H1 (cell line): ENCODE measurements around the gene TNKS2. TPM values are rescaled to one million over a fixed set of nuclear protein-coding genes. Genes with fewer than 3 reads are reported as not detected.

Experiments used
- CTCF ChIA-PET: fragments of 300-600 bp; sonication (Branson Sonifier 250); formaldehyde crosslinking; loops from one replicate; lab custom pipeline; 2021; ENCODE audit not compliant: partially characterized antibody; lab: Charles Lee
- POLR2A ChIA-PET: fragments of 300-600 bp; sonication (Branson Sonifier 250); formaldehyde crosslinking; loops from one replicate; lab custom pipeline; 2021; ENCODE audit warnings: inconsistent platforms; ENCODE audit not compliant: partially characterized antibody; lab: Charles Lee
- DNase-seq, 2 experiments: peaks; one replicate each; pipeline versions ENCODE4 v3.0.0 to v3.0.0-alpha.2; 2010 to 2022; ENCODE audit warnings: low spot score in 2 of 2, low read depth in 1 of 2, mixed read lengths in 1 of 2
- FAIRE-seq: peaks from 2 replicates; lab custom pipeline; 2011; peaks lifted over from hg19 to GRCh38; lab: Jason Lieb, UNC
- H2AFZ ChIP-seq: 2 replicates; pipeline ENCODE4 v1.8.1; 2012; ENCODE audit warnings: low read length, inconsistent platforms
- H2AK5ac ChIP-seq: 2 replicates; pipeline ENCODE4 v1.6.1; 2013; ENCODE audit warnings: low read depth, low read length
- H2BK120ac ChIP-seq: replicated peaks from 2 replicates; pipeline ENCODE3; 2013; ENCODE audit warnings: low read depth, low read length, inconsistent platforms
- H2BK12ac ChIP-seq: 2 replicates; pipeline ENCODE4 v1.6.1; 2013; ENCODE audit warnings: low read depth, low read length
- H2BK15ac ChIP-seq: 2 replicates; pipeline ENCODE4 v1.6.1; 2013; ENCODE audit warnings: low read length
- H2BK20ac ChIP-seq: 2 replicates; pipeline ENCODE4 v1.6.1; 2013; ENCODE audit warnings: low read length
- H2BK5ac ChIP-seq: 2 replicates; pipeline ENCODE4 v1.6.1; 2013; ENCODE audit warnings: low read depth, low read length
- H3K14ac ChIP-seq: 2 replicates; pipeline ENCODE4 v1.6.1; 2013; ENCODE audit warnings: inconsistent platforms; ENCODE audit not compliant: insufficient read length
- H3K18ac ChIP-seq: 2 replicates; pipeline ENCODE4 v1.6.1; 2013; ENCODE audit warnings: low read length; ENCODE audit errors: extremely low read depth
- H3K23ac ChIP-seq: 2 replicates; pipeline ENCODE4 v1.6.1; 2013; ENCODE audit warnings: inconsistent platforms; ENCODE audit not compliant: insufficient read length
- H3K23me2 ChIP-seq: 2 replicates; pipeline ENCODE4 v1.6.1; 2013; ENCODE audit warnings: low read depth, low read length
- H3K27ac ChIP-seq: 2 replicates; pipeline ENCODE4 v1.6.1; 2011; ENCODE audit warnings: low read depth, low read length, inconsistent platforms
- H3K27me3 ChIP-seq, 4 experiments: replicated peaks in 1 of 4; 1 replicate in 1 of 4; 2 replicates in 3 of 4; pipeline versions ENCODE4 v1.6.1 to v1.8.1; 2011 to 2013; ENCODE audit warnings: low read length in 3 of 4, mild to moderate bottlenecking in 3 of 4, inconsistent platforms in 2 of 4, mixed read lengths in 2 of 4, moderate library complexity in 1 of 4; ENCODE audit not compliant: control insufficient read depth in 3 of 4, insufficient read depth in 3 of 4; ENCODE audit errors: extremely low read depth in 1 of 4
- H3K36me3 ChIP-seq, 4 experiments: 2 replicates each; pipeline versions ENCODE4 v1.6.1 to v1.8.1; 2011 to 2013; ENCODE audit warnings: mild to moderate bottlenecking in 4 of 4, low read length in 3 of 4, moderate library complexity in 2 of 4, control low read depth in 1 of 4, inconsistent platforms in 1 of 4; ENCODE audit not compliant: insufficient read depth in 4 of 4, control insufficient read depth in 2 of 4
- H3K4ac ChIP-seq: replicated peaks from 2 replicates; pipeline ENCODE3; 2013; ENCODE audit warnings: low read length, low read depth, mixed read lengths, inconsistent platforms; ENCODE audit not compliant: insufficient read length
- H3K4me1 ChIP-seq, 4 experiments: replicated peaks in 1 of 4; 1 replicate in 1 of 4; 2 replicates in 3 of 4; pipeline versions ENCODE4 v1.6.1 to v1.8.1; 2011 to 2013; ENCODE audit warnings: low read length in 3 of 4, inconsistent platforms in 2 of 4, mixed read lengths in 1 of 4; ENCODE audit not compliant: insufficient read depth in 4 of 4, control insufficient read depth in 3 of 4
- H3K4me2 ChIP-seq, 2 experiments: 2 replicates each; pipeline versions ENCODE4 v1.6.1 to v1.8.1; 2011 to 2013; ENCODE audit warnings: low read depth in 2 of 2, low read length in 2 of 2, control low read depth in 1 of 2, inconsistent platforms in 1 of 2, mild to moderate bottlenecking in 1 of 2; ENCODE audit not compliant: insufficient read depth in 1 of 2
- H3K4me3 ChIP-seq, 4 experiments: fragments of 200-600, 300-600 bp in 1 of 4; sonication (generic), shearing (Covaris generic), sonication (Bioruptor Twin) in 1 of 4; 2 replicates each; pipeline versions ENCODE4 v1.5.1 to v1.8.1; 2011 to 2016; ENCODE audit warnings: low read length in 4 of 4, low read depth in 3 of 4, control low read depth in 2 of 4, inconsistent platforms in 2 of 4, mild to moderate bottlenecking in 2 of 4, mixed read lengths in 1 of 4, moderate library complexity in 1 of 4; ENCODE audit not compliant: insufficient read depth in 2 of 4; ENCODE audit errors: extremely low read depth in 1 of 4
- H3K56ac ChIP-seq: replicated peaks from 2 replicates; pipeline ENCODE3; 2013; ENCODE audit warnings: low read depth, mild to moderate bottlenecking, mixed read lengths, low read length, inconsistent platforms; ENCODE audit not compliant: insufficient read length
- H3K79me1 ChIP-seq: 2 replicates; pipeline ENCODE4 v1.6.1; 2013; ENCODE audit warnings: low read depth, low read length, control low read depth
- H3K79me2 ChIP-seq, 2 experiments: 2 replicates each; pipeline versions ENCODE4 v1.6.1 to v1.8.1; 2012 to 2013; ENCODE audit warnings: low read length in 2 of 2, mild to moderate bottlenecking in 2 of 2, inconsistent platforms in 1 of 2; ENCODE audit not compliant: insufficient read depth in 2 of 2, control insufficient read depth in 1 of 2
- H3K9ac ChIP-seq, 4 experiments: replicated peaks in 1 of 4; 1 replicate in 1 of 4; 2 replicates in 3 of 4; pipeline versions ENCODE4 v1.6.1 to v1.8.1; 2011 to 2013; ENCODE audit warnings: low read depth in 3 of 4, low read length in 3 of 4, control low read depth in 2 of 4, mild to moderate bottlenecking in 2 of 4, moderate library complexity in 2 of 4, inconsistent platforms in 1 of 4; ENCODE audit errors: extremely low read depth in 1 of 4
- H3K9me3 ChIP-seq, 2 experiments: 2 replicates each; pipeline versions ENCODE4 v1.6.1 to v1.8.1; 2012 to 2013; ENCODE audit warnings: mild to moderate bottlenecking in 2 of 2, moderate library complexity in 2 of 2, control low read depth in 1 of 2, inconsistent platforms in 1 of 2, low read depth in 1 of 2, low read length in 1 of 2, mixed read lengths in 1 of 2; ENCODE audit not compliant: insufficient read depth in 2 of 2
- H4K20me1 ChIP-seq, 2 experiments: replicated peaks in 1 of 2; 2 replicates each; pipeline versions ENCODE3 to v1.8.1; 2011 to 2013; ENCODE audit warnings: inconsistent platforms in 2 of 2, low read length in 2 of 2, mild to moderate bottlenecking in 1 of 2; ENCODE audit not compliant: insufficient read depth in 2 of 2, control insufficient read depth in 1 of 2
- H4K5ac ChIP-seq: 2 replicates; pipeline ENCODE4 v1.6.1; 2013; ENCODE audit warnings: low read length, low read depth, mixed read lengths, inconsistent platforms; ENCODE audit not compliant: insufficient read length
- H4K8ac ChIP-seq: 2 replicates; pipeline ENCODE4 v1.8.0; 2013; ENCODE audit warnings: mild to moderate bottlenecking, moderate library complexity, low read length, inconsistent platforms; ENCODE audit not compliant: insufficient read depth; ENCODE audit errors: extremely low read depth
- H4K91ac ChIP-seq: replicated peaks from 2 replicates; pipeline ENCODE3; 2013; ENCODE audit warnings: low read length, mixed read lengths, inconsistent platforms; ENCODE audit not compliant: insufficient read length
- ASH2L ChIP-seq: fragments of 200-600, 300-600 bp; sonication (generic); IDR thresholded peaks from one replicate; pipeline ENCODE4 v1.7.1; 2017; ENCODE audit warnings: low read length
- RBBP5 ChIP-seq: IDR thresholded peaks from 2 replicates; pipeline ENCODE4 v1.7.1; 2012; ENCODE audit warnings: low read depth, mild to moderate bottlenecking, inconsistent platforms, low read length, moderate library complexity, borderline replicate concordance
- WGBS, 2 experiments: shearing (Covaris generic) in 1 of 2; methylation state at CpG; one replicate each; pipeline versions ENCODE4 v1.1.6 to v1.1.7; 2013 to 2015; ENCODE audit warnings: low lambda C conversion rate in 2 of 2, mixed read lengths in 2 of 2, inconsistent platforms in 1 of 2, low coverage in 1 of 2, missing lambda C conversion rate in 1 of 2; ENCODE audit not compliant: insufficient replicate concordance in 2 of 2, insufficient coverage in 1 of 2, insufficient read length in 1 of 2; ENCODE audit errors: extremely low coverage in 1 of 2, missing lambda C conversion rate in 1 of 2; 5-methylcytosine and 5-hydroxymethylcytosine counted together
- polyA plus RNA-seq, 7 experiments: library from polyadenylated mRNA; depleted of rRNA in 3 of 7; stranded (reverse) in 5 of 7; unstranded in 2 of 7; fragments of >200 nt in 5 of 7; fragments of 200-250 nt in 2 of 7; gene quantifications; 1 replicate in 5 of 7; 2 replicates in 1 of 7; 4 replicates in 1 of 7; pipeline versions ENCODE4 v1.2.1 to v1.2.3, GENCODE V29; 2011 to 2013; ENCODE audit warnings: missing spikeins in 2 of 7, mixed read lengths in 2 of 7
- total RNA-seq: library from RNA; stranded (reverse); fragmentation: NEBNext Ultra II Directional; extraction: Animal tissue kit (Norgen Biotek cat#: 25700); gene quantifications from 2 replicates; pipeline ENCODE4 v1.2.1, GENCODE V29; 2021

The TNKS2 gene
- total and polyA plus RNA-seq, 2 of the 8 experiments (the other 6 are each of a cell fraction or from before 2014, with no cell fraction given): 23.3 to 73.6 TPM

DNA sequence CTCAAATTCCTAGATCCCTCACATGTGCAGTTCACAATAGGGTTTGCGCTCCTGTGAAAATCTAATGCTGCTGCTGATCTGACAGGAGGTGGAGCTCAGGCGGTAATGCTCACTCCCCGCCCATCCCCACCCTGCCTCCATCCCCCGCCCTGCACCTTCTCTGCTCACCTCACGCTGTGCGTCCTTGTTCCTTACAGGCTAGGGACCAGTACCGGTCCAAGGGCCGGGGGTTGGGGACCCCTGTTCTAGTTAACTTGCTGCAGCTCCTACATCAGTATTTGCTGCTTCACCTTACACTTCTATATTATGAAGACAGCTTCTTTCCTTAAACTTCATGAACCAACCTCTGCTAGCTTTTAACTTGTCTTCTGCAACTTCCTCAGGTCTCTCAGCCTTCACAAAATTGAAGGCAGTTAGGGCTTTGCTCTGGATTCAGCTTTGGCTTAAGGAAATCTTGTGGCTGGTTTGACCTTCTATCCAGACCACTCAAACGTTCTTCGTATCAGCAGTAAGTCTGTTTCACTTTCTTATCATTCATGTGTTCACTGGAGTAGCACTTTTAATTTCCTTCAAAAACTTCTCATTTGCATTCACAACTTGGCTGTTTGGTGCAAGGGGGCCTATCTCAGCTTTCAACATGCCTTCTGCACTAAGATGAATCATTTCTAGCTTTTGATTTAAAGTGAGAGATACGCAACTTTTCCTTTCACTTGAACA, 1.7 kb upstream of the TNKS2 start:
- Histone ChIP-seq H3K4ac (no peak overlapping the region), H2BK15ac (no peak overlapping the region), H4K5ac (no peak overlapping the region), H3K9me3 (no peaks in the 10 kb centered on the region), H2BK5ac (no peak overlapping the region), H2AFZ (no peak overlapping the region), H3K4me3 (peak overlapping the region; percentile 32 to 96 (median 82); a peak in 7 of 8 replicates), H3K79me1 (no peaks in the 10 kb centered on the region), H3K27ac (no peak overlapping the region), H3K4me1 (peaks cover 2 to 13% (median 8%) of the 10 kb centered on the region in 4 experiments), H3K18ac (peak overlapping the region; percentile 16; the same call in 1 of the 2 replicates), H4K8ac (no peak overlapping the region), H3K9ac (no peak overlapping the region), H4K91ac (no peak overlapping the region), H3K79me2 (peaks cover 10 to 41% of the 10 kb centered on the region in 2 experiments; a peak in 3 of 4 replicates), H2AK5ac (no peak overlapping the region), H3K27me3 (no peaks in the 10 kb centered on the region), H2BK12ac (no peak overlapping the region), H2BK20ac (0 out of 2 replicates have a peak overlapping the region, but pooled peaks have one; percentile 11), H3K56ac (no peak overlapping the region), H3K23ac (no peak overlapping the region), H3K4me2 (peak overlapping the region; percentile 71 to 85), H3K23me2 (peaks cover 6% of the 10 kb centered on the region), H3K36me3 (peaks cover 0 to 3% (median 0%) of the 10 kb centered on the region in 4 experiments; a peak in 2 of 8 replicates), H2BK120ac (peak overlapping the region; percentile 14), H4K20me1 (peaks cover 4% of the 10 kb centered on the region in 2 experiments), H3K14ac (no peak overlapping the region)
- WGBS, 2 experiments: 29% methylated on average over 11 of the region's 11 CpGs; no CpG with 5 or more reads in 1 of the 2 experiments
- ChIA-PET CTCF (interaction anchor here (0.9 to 1.8 kb wide), 4 partner anchors 15 to 112 kb away, joined by 3 to 5 read pairs (median 4); partner anchors contain the start of gene FGFBP3), POLR2A (interaction anchor here (0.8 to 1.7 kb wide), 6 partner anchors 9 to 127 kb away, joined by 3 to 7 read pairs (median 4); partner anchors contain the start of gene BTAF1)
- no peak for TF ChIP-seq RBBP5
- TF ChIP-seq ASH2L: peak; percentile 69
- DNase-seq: peak in 1 of 2 experiments; percentile 65
- no peak for FAIRE-seq
